Right lobe of liver (tissue), 4 donors: ENCODE results near the gene PRR15L.

Experiments used
- POLR2A ChIP-seq: fragments of 450-650 bp; IDR thresholded peaks from one replicate; pipeline ENCODE4 v1.6.1; 2017; ENCODE audit warnings: antibody characterized with exemption, mild to moderate bottlenecking
- TF ChIP-seq, protein P1 (sequence below), 4 donors: fragments of 200-600 bp in 3 of 4; fragments of 450-650 bp in 1 of 4; IDR thresholded peaks; one replicate each; pipeline versions ENCODE4 v1.5.1 to v1.8.0; 2016 to 2022; ENCODE audit warnings: antibody characterized with exemption in 4 of 4, mild to moderate bottlenecking in 2 of 4
- donor health status: DM: no; HTN: no; CAD: no.
- donor health status: DM: no; HTN: no; CAD: no.
- donor health status: DM: no; HTN: yes; CAD: no.

DNA sequence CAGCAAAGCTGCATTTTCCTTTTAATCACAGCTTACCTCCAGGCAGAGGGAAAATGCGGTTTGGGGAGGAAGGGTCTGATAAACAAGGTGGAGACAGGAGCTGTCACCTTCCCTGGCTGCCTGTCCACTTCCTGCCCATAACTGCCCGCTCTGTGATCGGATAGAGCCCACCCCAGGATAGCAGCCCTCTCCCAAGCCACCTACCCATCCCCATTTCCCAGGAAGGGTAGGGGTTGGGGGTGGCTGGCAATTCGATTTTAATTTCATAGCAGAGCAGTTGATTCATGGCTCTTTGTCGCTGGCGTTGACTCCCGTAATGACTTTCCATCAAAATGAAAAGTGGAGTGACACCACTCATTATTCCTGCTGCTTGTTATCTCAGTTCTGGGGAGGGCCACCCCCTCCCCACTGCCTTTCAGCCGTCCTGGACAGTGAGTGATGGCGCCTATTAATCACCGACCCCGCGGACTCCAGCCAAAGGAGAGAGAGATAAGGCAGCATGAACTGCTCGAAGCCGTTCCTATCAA is 24.5 kb upstream of the PRR15L start:
- TF ChIP-seq POLR2A, result no peak
- TF ChIP-seq, protein P1, sequence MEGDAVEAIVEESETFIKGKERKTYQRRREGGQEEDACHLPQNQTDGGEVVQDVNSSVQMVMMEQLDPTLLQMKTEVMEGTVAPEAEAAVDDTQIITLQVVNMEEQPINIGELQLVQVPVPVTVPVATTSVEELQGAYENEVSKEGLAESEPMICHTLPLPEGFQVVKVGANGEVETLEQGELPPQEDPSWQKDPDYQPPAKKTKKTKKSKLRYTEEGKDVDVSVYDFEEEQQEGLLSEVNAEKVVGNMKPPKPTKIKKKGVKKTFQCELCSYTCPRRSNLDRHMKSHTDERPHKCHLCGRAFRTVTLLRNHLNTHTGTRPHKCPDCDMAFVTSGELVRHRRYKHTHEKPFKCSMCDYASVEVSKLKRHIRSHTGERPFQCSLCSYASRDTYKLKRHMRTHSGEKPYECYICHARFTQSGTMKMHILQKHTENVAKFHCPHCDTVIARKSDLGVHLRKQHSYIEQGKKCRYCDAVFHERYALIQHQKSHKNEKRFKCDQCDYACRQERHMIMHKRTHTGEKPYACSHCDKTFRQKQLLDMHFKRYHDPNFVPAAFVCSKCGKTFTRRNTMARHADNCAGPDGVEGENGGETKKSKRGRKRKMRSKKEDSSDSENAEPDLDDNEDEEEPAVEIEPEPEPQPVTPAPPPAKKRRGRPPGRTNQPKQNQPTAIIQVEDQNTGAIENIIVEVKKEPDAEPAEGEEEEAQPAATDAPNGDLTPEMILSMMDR (IDR thresholded peaks at IDR 0.05), result no peak
